C4-2B (cell line): ENCODE results near the gene COX6A1.

ENCODE experiments used
- ZFX ChIP-seq: fragments of 450-650 bp; IDR thresholded peaks from 2 replicates; pipeline ENCODE4 v1.6.1; 2017
- TF ChIP-seq, protein P1 (sequence below): fragments of 450-650 bp; conservative IDR thresholded peaks from 2 replicates; pipeline ENCODE4 v1.5.1; 2017; ENCODE audit warnings: mild to moderate bottlenecking

DNA sequence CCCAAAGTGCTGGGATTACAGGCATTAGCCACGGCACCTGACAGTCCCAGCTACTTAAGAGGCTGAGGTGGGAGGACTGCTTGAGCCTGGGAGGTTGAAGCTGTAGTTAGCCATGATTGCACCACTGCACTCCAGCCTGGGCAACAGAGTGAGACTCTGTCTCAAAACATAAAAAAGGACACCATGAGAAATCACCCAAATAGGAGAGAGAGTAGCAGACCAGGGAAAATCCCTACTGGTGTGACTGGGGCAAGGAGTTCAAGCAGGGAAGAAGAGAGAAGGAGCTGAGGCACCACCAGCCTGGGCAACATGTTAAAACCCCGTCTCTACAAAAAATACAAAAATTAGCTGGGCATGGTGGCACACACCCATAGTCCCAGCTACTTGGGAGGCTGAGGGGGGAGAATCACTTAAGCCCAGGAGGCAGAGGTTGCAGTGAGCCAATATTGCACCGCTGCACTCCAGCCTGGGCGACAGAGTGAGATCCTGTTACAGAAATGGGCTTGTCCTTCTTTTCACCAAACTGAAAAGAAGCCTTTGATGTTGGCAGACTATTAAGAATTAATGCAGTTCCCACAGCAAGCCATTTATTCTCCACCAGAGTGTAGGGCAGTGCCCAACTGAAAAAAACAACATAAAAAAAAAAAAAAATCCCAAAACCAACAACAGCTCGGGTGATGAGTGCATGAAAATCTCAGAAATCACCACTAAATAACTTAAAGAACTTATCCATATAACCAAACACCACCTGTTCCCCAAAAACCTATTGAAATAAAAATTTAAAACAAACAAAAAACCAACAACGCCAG is 36.1 kb downstream of the COX6A1 start:
- no peak for TF ChIP-seq ZFX
- TF ChIP-seq, protein P1, sequence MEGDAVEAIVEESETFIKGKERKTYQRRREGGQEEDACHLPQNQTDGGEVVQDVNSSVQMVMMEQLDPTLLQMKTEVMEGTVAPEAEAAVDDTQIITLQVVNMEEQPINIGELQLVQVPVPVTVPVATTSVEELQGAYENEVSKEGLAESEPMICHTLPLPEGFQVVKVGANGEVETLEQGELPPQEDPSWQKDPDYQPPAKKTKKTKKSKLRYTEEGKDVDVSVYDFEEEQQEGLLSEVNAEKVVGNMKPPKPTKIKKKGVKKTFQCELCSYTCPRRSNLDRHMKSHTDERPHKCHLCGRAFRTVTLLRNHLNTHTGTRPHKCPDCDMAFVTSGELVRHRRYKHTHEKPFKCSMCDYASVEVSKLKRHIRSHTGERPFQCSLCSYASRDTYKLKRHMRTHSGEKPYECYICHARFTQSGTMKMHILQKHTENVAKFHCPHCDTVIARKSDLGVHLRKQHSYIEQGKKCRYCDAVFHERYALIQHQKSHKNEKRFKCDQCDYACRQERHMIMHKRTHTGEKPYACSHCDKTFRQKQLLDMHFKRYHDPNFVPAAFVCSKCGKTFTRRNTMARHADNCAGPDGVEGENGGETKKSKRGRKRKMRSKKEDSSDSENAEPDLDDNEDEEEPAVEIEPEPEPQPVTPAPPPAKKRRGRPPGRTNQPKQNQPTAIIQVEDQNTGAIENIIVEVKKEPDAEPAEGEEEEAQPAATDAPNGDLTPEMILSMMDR = no peak
